HCT116 (cell line): ENCODE results near the gene SDE2. TPM values are rescaled to one million over a fixed set of nuclear protein-coding genes. Genes with fewer than 3 reads are reported as not detected.

Experiments used
- ATAC-seq: fragments of 200-7000 bp; cut with Tn5 transposase; 2 replicates; pipeline ENCODE4 v1.9.1; 2020; ENCODE audit warnings: mild to moderate bottlenecking, moderate library complexity
- BruUV-seq: library from RNA; stranded (reverse); fragments of 400-500 nt; replicated peaks from 2 replicates; lab custom pipeline; 2021; lab: Mats Ljungman, UMichigan
- CTCF ChIA-PET: fragments of 300-600 bp; sonication (Branson Sonifier 250); formaldehyde crosslinking; loops from one replicate; lab custom pipeline; 2021; ENCODE audit warnings: antibody characterized with exemption; lab: Charles Lee
- POLR2A ChIA-PET: fragments of 300-600, 350-600 bp; sonication (Branson Sonifier 250); formaldehyde crosslinking; loops from one replicate; lab custom pipeline; 2021; ENCODE audit warnings: antibody characterized with exemption; lab: Charles Lee
- RAD21 ChIA-PET, 2 experiments: fragments of 300-600 bp; sonication (Branson Sonifier 250); formaldehyde crosslinking; loops; one replicate each; lab custom pipeline; 2023; ENCODE audit warnings: low total read pairs in 2 of 2; ENCODE audit not compliant: uncharacterized antibody in 2 of 2, unreplicated experiment in 2 of 2, low non-redundant PET in 1 of 2; lab: Charles Lee
- DNase-seq: peaks from one replicate; pipeline ENCODE4 v3.0.0-alpha.2; 2010; ENCODE audit warnings: low read depth, low spot score
- H2AFZ ChIP-seq: fragments of 200-600 bp; shearing (Covaris generic), sonication (generic); 2 replicates; pipeline ENCODE4 v1.6.1; 2017; ENCODE audit warnings: low read depth, mixed run types, mixed read lengths, antibody characterized with exemption, low read length; ENCODE audit not compliant: poor library complexity, severe bottlenecking
- H3K27ac ChIP-seq: 2 replicates; pipeline ENCODE4 v1.5.1; 2012; ENCODE audit warnings: low read depth, low read length
- H3K27me3 ChIP-seq: fragments of 200-600 bp; sonication (generic); 2 replicates; pipeline ENCODE4 v1.6.1; 2016; ENCODE audit warnings: mixed run types, low read length, mixed read lengths; ENCODE audit not compliant: insufficient read depth
- H3K36me3 ChIP-seq, 2 experiments: fragments of 200-500 bp in 1 of 2; fragments of 200-600 bp in 1 of 2; sonication (Bioruptor generic) in 1 of 2; sonication (generic) in 1 of 2; 2 replicates each; pipeline versions ENCODE4 v1.5.1 to v1.6.1; 2014 to 2016; ENCODE audit warnings: low read length in 2 of 2, inconsistent platforms in 1 of 2, mixed read lengths in 1 of 2, mixed run types in 1 of 2; ENCODE audit not compliant: insufficient read depth in 2 of 2, control insufficient read depth in 1 of 2
- H3K4me1 ChIP-seq, 2 experiments: fragments of 200-600 bp in 1 of 2; sonication (generic) in 1 of 2; 2 replicates each; pipeline versions ENCODE4 v1.5.1 to v1.6.1; 2012 to 2017; ENCODE audit warnings: low read length in 2 of 2, inconsistent platforms in 1 of 2, mild to moderate bottlenecking in 1 of 2, mixed read lengths in 1 of 2, mixed run types in 1 of 2, moderate library complexity in 1 of 2; ENCODE audit not compliant: insufficient read depth in 2 of 2, control insufficient read depth in 1 of 2
- H3K4me2 ChIP-seq: fragments of 200-600 bp; sonication (generic); 2 replicates; pipeline ENCODE4 v1.6.1; 2017; ENCODE audit warnings: mixed run types, low read length, mixed read lengths
- H3K4me3 ChIP-seq, 2 experiments: fragments of 200-600 bp in 1 of 2; sonication (generic) in 1 of 2; replicated peaks in 1 of 2; 2 replicates each; pipeline ENCODE4 v1.5.1; 2011 to 2016; ENCODE audit warnings: low read length in 2 of 2, control low read depth in 1 of 2, low read depth in 1 of 2, mild to moderate bottlenecking in 1 of 2, mixed read lengths in 1 of 2, mixed run types in 1 of 2
- H3K79me2 ChIP-seq: fragments of 200-600 bp; sonication (generic); 2 replicates; pipeline ENCODE4 v1.6.1; 2017; ENCODE audit warnings: mild to moderate bottlenecking, mixed run types, low read length, moderate library complexity, mixed read lengths; ENCODE audit not compliant: insufficient read depth
- H3K9ac ChIP-seq: fragments of 200-600 bp; sonication (generic); 2 replicates; pipeline ENCODE4 v1.6.1; 2016; ENCODE audit warnings: low read length, mixed read lengths
- H3K9me2 ChIP-seq: fragments of 200-600 bp; sonication (generic), shearing (Covaris generic); 2 replicates; pipeline ENCODE4 v1.6.1; 2017; ENCODE audit warnings: mixed run types, mild to moderate bottlenecking, moderate library complexity; ENCODE audit not compliant: insufficient read depth
- H3K9me3 ChIP-seq, 2 experiments: fragments of 200-500 bp in 1 of 2; fragments of 200-600 bp in 1 of 2; sonication (Bioruptor generic) in 1 of 2; sonication (generic) in 1 of 2; 2 replicates each; pipeline ENCODE4 v1.6.1; 2014 to 2017; ENCODE audit warnings: low read length in 2 of 2, mixed read lengths in 2 of 2, inconsistent platforms in 1 of 2, low read depth in 1 of 2, mild to moderate bottlenecking in 1 of 2, mixed run types in 1 of 2, moderate library complexity in 1 of 2; ENCODE audit not compliant: control insufficient read depth in 1 of 2, insufficient read depth in 1 of 2
- H4K20me1 ChIP-seq: fragments of 200-600 bp; sonication (generic), shearing (Covaris generic); 2 replicates; pipeline ENCODE4 v1.6.1; 2017; ENCODE audit warnings: mixed run types, mild to moderate bottlenecking, moderate library complexity; ENCODE audit not compliant: insufficient read depth
- ATF3 ChIP-seq: IDR thresholded peaks from 2 replicates; pipeline ENCODE4 v1.6.1; 2012
- CEBPB ChIP-seq: IDR thresholded peaks from 2 replicates; pipeline ENCODE4 v1.6.1; 2012; ENCODE audit warnings: low read depth
- EGR1 ChIP-seq: IDR thresholded peaks from 2 replicates; pipeline ENCODE4 v1.6.1; 2012; ENCODE audit warnings: low read depth
- ELF1 ChIP-seq: IDR thresholded peaks from 2 replicates; pipeline ENCODE4 v1.6.1; 2012; ENCODE audit warnings: low read depth, borderline replicate concordance
- EZH2 ChIP-seq: fragments of 200-600 bp; sonication (generic); IDR thresholded peaks from 2 replicates; pipeline ENCODE4 v1.6.1; 2017; ENCODE audit warnings: antibody characterized with exemption, mixed run types
- EZH2phosphoT487 ChIP-seq: fragments of 200-600 bp; IDR thresholded peaks from 2 replicates; pipeline ENCODE4 v1.6.1; 2018; ENCODE audit warnings: antibody characterized with exemption, borderline replicate concordance
- FOSL1 ChIP-seq: IDR thresholded peaks from 2 replicates; pipeline ENCODE4 v1.6.1; 2012; ENCODE audit warnings: low read depth
- JUND ChIP-seq: IDR thresholded peaks from 2 replicates; pipeline ENCODE4 v1.6.1; 2012
- POLR2A ChIP-seq: IDR thresholded peaks from 2 replicates; pipeline ENCODE4 v1.7.0; 2011; ENCODE audit warnings: borderline replicate concordance; ENCODE audit not compliant: insufficient read depth, insufficient read length; ENCODE audit errors: extremely low read depth
- POLR2AphosphoS5 ChIP-seq: IDR thresholded peaks from 2 replicates; pipeline ENCODE4 v1.6.1; 2011; ENCODE audit warnings: mild to moderate bottlenecking, low read depth, low read length, moderate library complexity
- RAD21 ChIP-seq: IDR thresholded peaks from 2 replicates; pipeline ENCODE4 v1.6.1; 2012; ENCODE audit warnings: low read depth, mild to moderate bottlenecking
- SIN3A ChIP-seq: IDR thresholded peaks from 2 replicates; pipeline ENCODE4 v1.6.1; 2012; ENCODE audit warnings: low read depth
- SP1 ChIP-seq: IDR thresholded peaks from 2 replicates; pipeline ENCODE4 v1.6.1; 2012; ENCODE audit warnings: low read depth
- SRF ChIP-seq: IDR thresholded peaks from 2 replicates; pipeline ENCODE4 v1.6.1; 2012; ENCODE audit warnings: low read depth
- TCF7L2 ChIP-seq: IDR thresholded peaks from 2 replicates; pipeline ENCODE4 v1.7.0; 2011; ENCODE audit warnings: borderline replicate concordance, inconsistent platforms; ENCODE audit not compliant: insufficient read depth, insufficient read length; ENCODE audit errors: extremely low read depth
- ZFX ChIP-seq: fragments of 450-650 bp; IDR thresholded peaks from 2 replicates; pipeline ENCODE4 v1.6.1; 2017
- ZNF274 ChIP-seq: fragments of 200-500 bp; sonication (Bioruptor generic); IDR thresholded peaks from 2 replicates; pipeline ENCODE4 v1.6.1; 2014; ENCODE audit warnings: mild to moderate bottlenecking, low read depth, low read length, inconsistent platforms
- intact Hi-C: fragments of 100-400 bp; cut with micrococcal nuclease; formaldehyde crosslinking; loops from 2 replicates; pipeline ENCODE4 v1.10.0; 2022
- total RNA-seq: library from RNA; stranded (reverse); gene quantifications from one replicate; pipeline ENCODE4 v1.2.1, GENCODE V29; 2021; ENCODE audit not compliant: unreplicated experiment
- TF ChIP-seq, protein P1 (sequence below): IDR thresholded peaks from 2 replicates; pipeline ENCODE4 v1.6.1; 2011; ENCODE audit warnings: mild to moderate bottlenecking, low read length, moderate library complexity; ENCODE audit not compliant: insufficient replicate concordance; ENCODE audit errors: extremely low read depth

The SDE2 gene
- total RNA-seq, 1 experiment from 2014 or later, result 22.5 TPM

- Histone ChIP-seq H3K36me3 (no peaks in the 10 kb centered on the region), H3K4me2 (no peak overlapping the region), H4K20me1 (no peaks in the 10 kb centered on the region), H3K4me3 (no peak overlapping the region), H3K9me3 (no peaks in the 10 kb centered on the region), H3K9me2 (no peaks in the 10 kb centered on the region), H3K79me2 (no peaks in the 10 kb centered on the region)
- DNase-seq, result no peak
- no TSS peak for BruUV-seq
- no peak for ATAC-seq
- ChIA-PET POLR2A (interaction anchor here (1.0 kb wide), 1 partner anchor 38 kb away, joined by 3 read pairs; no protein-coding TSS in a partner anchor), CTCF (no interaction called here)
- no peak for TF ChIP-seq RAD21
- TF ChIP-seq ZFX, result no peak
- no peak for TF ChIP-seq CEBPB
- TF ChIP-seq EZH2phosphoT487, result no peak
- TF ChIP-seq FOSL1, result no peak
- TF ChIP-seq POLR2A, result no peak
- TF ChIP-seq JUND, result no peak
- no peak for TF ChIP-seq EGR1
- no peak for TF ChIP-seq TCF7L2
- no peak for TF ChIP-seq POLR2AphosphoS5
- TF ChIP-seq SP1, result no peak
- TF ChIP-seq SIN3A, result no peak
- TF ChIP-seq ZNF274, result no peak
- no peak for TF ChIP-seq ATF3
- TF ChIP-seq, all 23 proteins: peak for 0
- no peak overlapping the region for H3K27ac ChIP-seq
- intact Hi-C loops, result no loop called here
- no peaks in the 10 kb centered on the region for H3K27me3 ChIP-seq
- no peak overlapping the region for H3K9ac ChIP-seq
- no peaks in the 10 kb centered on the region for H3K4me1 ChIP-seq
- H2AFZ ChIP-seq, result no peak overlapping the region
- RAD21 ChIA-PET, result no interaction called here
Measured at GRCh38 chr1:226023735-226024134, 24.6 kb upstream of the SDE2 start.

- no peaks in the 10 kb centered on the region for H4K20me1 ChIP-seq
- no peaks in the 10 kb centered on the region for H3K9me3 ChIP-seq
- no peak overlapping the region for H3K9ac ChIP-seq
- H3K79me2 ChIP-seq, result no peaks in the 10 kb centered on the region
- intact Hi-C loops, result no loop called here
- POLR2A ChIA-PET, result no interaction called here
- H3K4me1 ChIP-seq, result no peaks in the 10 kb centered on the region
- H3K4me2 ChIP-seq, result no peak overlapping the region
- H3K27ac ChIP-seq, result no peak overlapping the region
- no peaks in the 10 kb centered on the region for H3K36me3 ChIP-seq
- no peaks in the 10 kb centered on the region for H3K27me3 ChIP-seq
- RAD21 ChIA-PET, result no interaction called here
- H3K4me3 ChIP-seq, result no peak overlapping the region
- DNase-seq, result no peak
- CTCF ChIA-PET, result no interaction called here
- no peak for ATAC-seq
- no peaks in the 10 kb centered on the region for H3K9me2 ChIP-seq
- H2AFZ ChIP-seq, result no peak overlapping the region
- BruUV-seq, result no TSS peak
- TF ChIP-seq EZH2, result no peak
- TF ChIP-seq FOSL1, result no peak
- no peak for TF ChIP-seq CEBPB
- TF ChIP-seq SRF, result no peak
- TF ChIP-seq, protein P1, sequence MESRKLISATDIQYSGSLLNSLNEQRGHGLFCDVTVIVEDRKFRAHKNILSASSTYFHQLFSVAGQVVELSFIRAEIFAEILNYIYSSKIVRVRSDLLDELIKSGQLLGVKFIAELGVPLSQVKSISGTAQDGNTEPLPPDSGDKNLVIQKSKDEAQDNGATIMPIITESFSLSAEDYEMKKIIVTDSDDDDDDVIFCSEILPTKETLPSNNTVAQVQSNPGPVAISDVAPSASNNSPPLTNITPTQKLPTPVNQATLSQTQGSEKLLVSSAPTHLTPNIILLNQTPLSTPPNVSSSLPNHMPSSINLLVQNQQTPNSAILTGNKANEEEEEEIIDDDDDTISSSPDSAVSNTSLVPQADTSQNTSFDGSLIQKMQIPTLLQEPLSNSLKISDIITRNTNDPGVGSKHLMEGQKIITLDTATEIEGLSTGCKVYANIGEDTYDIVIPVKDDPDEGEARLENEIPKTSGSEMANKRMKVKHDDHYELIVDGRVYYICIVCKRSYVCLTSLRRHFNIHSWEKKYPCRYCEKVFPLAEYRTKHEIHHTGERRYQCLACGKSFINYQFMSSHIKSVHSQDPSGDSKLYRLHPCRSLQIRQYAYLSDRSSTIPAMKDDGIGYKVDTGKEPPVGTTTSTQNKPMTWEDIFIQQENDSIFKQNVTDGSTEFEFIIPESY, result no peak
- no peak for TF ChIP-seq RAD21
- TF ChIP-seq POLR2A, result no peak
- no peak for TF ChIP-seq ELF1
- TF ChIP-seq TCF7L2, result no peak
Measured at GRCh38 chr1:226021801-226022200, 22.7 kb upstream of the SDE2 start.
